SK-N-SH (cell line): ENCODE results near the gene NACAD.

Experiments used
- CTCF ChIP-seq: fragments of 200-600 bp; sonication (generic); IDR thresholded peaks from 2 replicates; pipeline ENCODE4 v1.6.1; 2017; ENCODE audit warnings: antibody characterized with exemption, mild to moderate bottlenecking, moderate library complexity
- MAX ChIP-seq: IDR thresholded peaks from 2 replicates; pipeline ENCODE4 v1.4.0; 2012; ENCODE audit warnings: low read depth
- REST ChIP-seq: IDR thresholded peaks from 2 replicates; pipeline ENCODE4 v1.6.1; 2012; ENCODE audit warnings: mild to moderate bottlenecking, low read depth, low read length, moderate library complexity
- USF2 ChIP-seq: fragments of 150-350 bp; IDR thresholded peaks from 2 replicates; pipeline ENCODE4 v1.6.1; 2017; ENCODE audit warnings: antibody characterized with exemption, low read length, low read depth, borderline replicate concordance

GRCh38 chr7:45117582-45117981 is 28.8 kb upstream of the NACAD start:
- TF ChIP-seq MAX (no peak), USF2 (no peak), CTCF (no peak), REST (no peak)
